Measurements from ENCODE around the gene LRIG1. TPM values are rescaled to one million over a fixed set of nuclear protein-coding genes. Genes with fewer than 3 reads are reported as not detected.

LRIG1 gene
- total and polyA plus RNA-seq, 10 of the 15 experiments (the other 5 are each of a cell fraction or from before 2014, with no cell fraction given) = 0.84 to 16.4 (median 8.1) TPM

DNA sequence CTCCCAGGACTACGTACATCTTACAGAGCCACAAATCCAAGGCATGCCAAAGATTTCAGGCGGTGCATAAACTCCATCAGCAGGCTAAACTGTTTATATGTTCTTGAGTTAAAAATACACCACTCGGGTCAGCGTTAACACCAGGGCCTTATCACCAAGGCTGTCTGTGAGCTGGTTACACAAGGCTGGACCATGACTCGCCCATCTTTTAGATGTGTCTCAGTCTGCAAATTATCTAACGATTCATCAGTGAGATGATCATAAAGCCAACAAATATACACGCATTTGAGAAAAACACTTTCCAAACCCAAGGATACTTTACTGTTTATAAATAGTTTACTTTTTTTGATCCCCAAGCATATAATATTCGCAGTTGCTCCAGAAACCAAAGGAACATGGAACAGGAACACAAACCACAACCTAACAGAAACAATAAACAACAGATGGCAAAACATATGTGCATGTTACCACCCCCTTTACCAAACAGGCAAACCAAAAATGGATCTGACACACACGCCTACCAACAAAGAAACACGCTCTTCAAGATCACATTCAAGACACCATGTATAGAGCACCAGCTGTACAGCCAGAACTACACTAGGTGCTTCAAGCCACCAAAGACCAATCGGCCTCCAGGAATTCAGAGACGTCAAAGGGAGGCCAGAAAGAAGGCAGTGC, 15.4 kb downstream of the LRIG1 start:
- H3K36me3 ChIP-seq (ENCODE audit: control insufficient read depth in 2 of 2, insufficient read depth in 2 of 2, low read length in 1 of 2) = no peaks in the 10 kb centered on the region

More for the DNA sequence above, 15.4 kb downstream of the LRIG1 start:
- Histone ChIP-seq H2AFZ (ENCODE audit: control insufficient read depth, low read depth, low read length) (no peak overlapping the region), H3K27me3 (replicated peaks in 1 of 2; ENCODE audit: control insufficient read depth in 2 of 2, insufficient read depth in 2 of 2, low read length in 1 of 2) (no peaks in the 10 kb centered on the region), H3K4me2 (ENCODE audit: control insufficient read depth, insufficient read depth) (no peak overlapping the region), H3K4me3 (no peak overlapping the region), H3K4me1 (ENCODE audit: control insufficient read depth, insufficient read depth, low read length) (peaks cover 46% of the 10 kb centered on the region), H3K9ac (ENCODE audit: control insufficient read depth, insufficient read depth, low read length) (no peak overlapping the region), H3K79me2 (ENCODE audit: control insufficient read depth, insufficient read depth, low read length) (peaks cover 5% of the 10 kb centered on the region; the same call in 1 of the 2 replicates), H3K9me3 (replicated peaks; ENCODE audit: control insufficient read depth, insufficient read depth, low read length) (no peaks in the 10 kb centered on the region; the same call in 2 of the 3 replicates), H3K27ac (ENCODE audit: control insufficient read depth, insufficient read depth) (no peak overlapping the region), H4K20me1 (ENCODE audit: control insufficient read depth, insufficient read depth) (no peaks in the 10 kb centered on the region)
- POLR2A ChIA-PET = no interaction called here
- CTCF ChIA-PET = no interaction called here
- ATAC-seq (no peak), FAIRE-seq (no peak), DNase-seq (ENCODE audit: low read depth, low spot score) (no peak)
- in situ Hi-C loops (cut with MboI) = no loop called here
- RAD21 ChIA-PET (ENCODE audit: unreplicated experiment) = no interaction called here
- SMC1A ChIA-PET (ENCODE audit: uncharacterized antibody, unreplicated experiment) = interaction anchor here (1.4 kb wide), 1 partner anchor 12 kb away, joined by 6 read pairs; no protein-coding TSS in a partner anchor
- BruUV-seq (replicated peaks) = no TSS peak
- intact Hi-C loops (cut with micrococcal nuclease; ENCODE audit: unreplicated experiment) = no loop called here
- WGBS (ENCODE audit: insufficient coverage, insufficient replicate concordance, low lambda C conversion rate, missing lambda C conversion rate) = 85% methylated on average over 12 of the region's 12 CpGs
- TF ChIP-seq, protein P1, sequence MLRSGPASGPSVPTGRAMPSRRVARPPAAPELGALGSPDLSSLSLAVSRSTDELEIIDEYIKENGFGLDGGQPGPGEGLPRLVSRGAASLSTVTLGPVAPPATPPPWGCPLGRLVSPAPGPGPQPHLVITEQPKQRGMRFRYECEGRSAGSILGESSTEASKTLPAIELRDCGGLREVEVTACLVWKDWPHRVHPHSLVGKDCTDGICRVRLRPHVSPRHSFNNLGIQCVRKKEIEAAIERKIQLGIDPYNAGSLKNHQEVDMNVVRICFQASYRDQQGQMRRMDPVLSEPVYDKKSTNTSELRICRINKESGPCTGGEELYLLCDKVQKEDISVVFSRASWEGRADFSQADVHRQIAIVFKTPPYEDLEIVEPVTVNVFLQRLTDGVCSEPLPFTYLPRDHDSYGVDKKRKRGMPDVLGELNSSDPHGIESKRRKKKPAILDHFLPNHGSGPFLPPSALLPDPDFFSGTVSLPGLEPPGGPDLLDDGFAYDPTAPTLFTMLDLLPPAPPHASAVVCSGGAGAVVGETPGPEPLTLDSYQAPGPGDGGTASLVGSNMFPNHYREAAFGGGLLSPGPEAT (IDR thresholded peaks at IDR 0.05; ENCODE audit: low read depth) = no peak
- TF ChIP-seq, protein P2, sequence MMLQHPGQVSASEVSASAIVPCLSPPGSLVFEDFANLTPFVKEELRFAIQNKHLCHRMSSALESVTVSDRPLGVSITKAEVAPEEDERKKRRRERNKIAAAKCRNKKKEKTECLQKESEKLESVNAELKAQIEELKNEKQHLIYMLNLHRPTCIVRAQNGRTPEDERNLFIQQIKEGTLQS (IDR thresholded peaks at IDR 0.05; ENCODE audit: borderline replicate concordance, extremely low read depth, low read depth, low read length) = no peak
- TF ChIP-seq, protein P3, sequence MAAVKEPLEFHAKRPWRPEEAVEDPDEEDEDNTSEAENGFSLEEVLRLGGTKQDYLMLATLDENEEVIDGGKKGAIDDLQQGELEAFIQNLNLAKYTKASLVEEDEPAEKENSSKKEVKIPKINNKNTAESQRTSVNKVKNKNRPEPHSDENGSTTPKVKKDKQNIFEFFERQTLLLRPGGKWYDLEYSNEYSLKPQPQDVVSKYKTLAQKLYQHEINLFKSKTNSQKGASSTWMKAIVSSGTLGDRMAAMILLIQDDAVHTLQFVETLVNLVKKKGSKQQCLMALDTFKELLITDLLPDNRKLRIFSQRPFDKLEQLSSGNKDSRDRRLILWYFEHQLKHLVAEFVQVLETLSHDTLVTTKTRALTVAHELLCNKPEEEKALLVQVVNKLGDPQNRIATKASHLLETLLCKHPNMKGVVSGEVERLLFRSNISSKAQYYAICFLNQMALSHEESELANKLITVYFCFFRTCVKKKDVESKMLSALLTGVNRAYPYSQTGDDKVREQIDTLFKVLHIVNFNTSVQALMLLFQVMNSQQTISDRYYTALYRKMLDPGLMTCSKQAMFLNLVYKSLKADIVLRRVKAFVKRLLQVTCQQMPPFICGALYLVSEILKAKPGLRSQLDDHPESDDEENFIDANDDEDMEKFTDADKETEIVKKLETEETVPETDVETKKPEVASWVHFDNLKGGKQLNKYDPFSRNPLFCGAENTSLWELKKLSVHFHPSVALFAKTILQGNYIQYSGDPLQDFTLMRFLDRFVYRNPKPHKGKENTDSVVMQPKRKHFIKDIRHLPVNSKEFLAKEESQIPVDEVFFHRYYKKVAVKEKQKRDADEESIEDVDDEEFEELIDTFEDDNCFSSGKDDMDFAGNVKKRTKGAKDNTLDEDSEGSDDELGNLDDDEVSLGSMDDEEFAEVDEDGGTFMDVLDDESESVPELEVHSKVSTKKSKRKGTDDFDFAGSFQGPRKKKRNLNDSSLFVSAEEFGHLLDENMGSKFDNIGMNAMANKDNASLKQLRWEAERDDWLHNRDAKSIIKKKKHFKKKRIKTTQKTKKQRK (IDR thresholded peaks at IDR 0.05; ENCODE audit: low read depth, low read length) = no peak
- TF ChIP-seq SMARCA5 (IDR thresholded peaks at IDR 0.05) (no peak), GABPA (IDR thresholded peaks at IDR 0.05; ENCODE audit: low read depth) (no peak), ZNF274 (IDR thresholded peaks at IDR 0.05; ENCODE audit: insufficient read depth, insufficient read length) (no peak), ATF7 (IDR thresholded peaks at IDR 0.05; ENCODE audit: low read depth) (no peak), RFX5 (IDR thresholded peaks at IDR 0.05; ENCODE audit: low read depth, low read length) (no peak), SIX5 (IDR thresholded peaks at IDR 0.05; ENCODE audit: low read depth, low read length, severe bottlenecking) (no peak), NFIC (IDR thresholded peaks at IDR 0.05; ENCODE audit: low read depth, low read length) (no peak)
- TF ChIP-seq, protein P4, sequence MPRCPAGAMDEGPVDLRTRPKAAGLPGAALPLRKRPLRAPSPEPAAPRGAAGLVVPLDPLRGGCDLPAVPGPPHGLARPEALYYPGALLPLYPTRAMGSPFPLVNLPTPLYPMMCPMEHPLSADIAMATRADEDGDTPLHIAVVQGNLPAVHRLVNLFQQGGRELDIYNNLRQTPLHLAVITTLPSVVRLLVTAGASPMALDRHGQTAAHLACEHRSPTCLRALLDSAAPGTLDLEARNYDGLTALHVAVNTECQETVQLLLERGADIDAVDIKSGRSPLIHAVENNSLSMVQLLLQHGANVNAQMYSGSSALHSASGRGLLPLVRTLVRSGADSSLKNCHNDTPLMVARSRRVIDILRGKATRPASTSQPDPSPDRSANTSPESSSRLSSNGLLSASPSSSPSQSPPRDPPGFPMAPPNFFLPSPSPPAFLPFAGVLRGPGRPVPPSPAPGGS (IDR thresholded peaks at IDR 0.05; ENCODE audit: borderline replicate concordance, insufficient read depth, low read depth, low read length, poor library complexity, severe bottlenecking) = no peak
- TF ChIP-seq, protein P5, sequence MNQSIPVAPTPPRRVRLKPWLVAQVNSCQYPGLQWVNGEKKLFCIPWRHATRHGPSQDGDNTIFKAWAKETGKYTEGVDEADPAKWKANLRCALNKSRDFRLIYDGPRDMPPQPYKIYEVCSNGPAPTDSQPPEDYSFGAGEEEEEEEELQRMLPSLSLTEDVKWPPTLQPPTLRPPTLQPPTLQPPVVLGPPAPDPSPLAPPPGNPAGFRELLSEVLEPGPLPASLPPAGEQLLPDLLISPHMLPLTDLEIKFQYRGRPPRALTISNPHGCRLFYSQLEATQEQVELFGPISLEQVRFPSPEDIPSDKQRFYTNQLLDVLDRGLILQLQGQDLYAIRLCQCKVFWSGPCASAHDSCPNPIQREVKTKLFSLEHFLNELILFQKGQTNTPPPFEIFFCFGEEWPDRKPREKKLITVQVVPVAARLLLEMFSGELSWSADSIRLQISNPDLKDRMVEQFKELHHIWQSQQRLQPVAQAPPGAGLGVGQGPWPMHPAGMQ (IDR thresholded peaks at IDR 0.05; ENCODE audit: borderline replicate concordance) = no peak
